ENCODE results near the gene PNPLA6. TPM values are rescaled to one million over a fixed set of nuclear protein-coding genes. Genes with fewer than 3 reads are reported as not detected.
A peak's percentile ranks its signal among the peaks of the same experiment; 100 is the strongest.

The PNPLA6 gene
- total and polyA plus RNA-seq, 5 donors from 2014 or later, result 6.6 to 106 (median 7.5) TPM

DNA sequence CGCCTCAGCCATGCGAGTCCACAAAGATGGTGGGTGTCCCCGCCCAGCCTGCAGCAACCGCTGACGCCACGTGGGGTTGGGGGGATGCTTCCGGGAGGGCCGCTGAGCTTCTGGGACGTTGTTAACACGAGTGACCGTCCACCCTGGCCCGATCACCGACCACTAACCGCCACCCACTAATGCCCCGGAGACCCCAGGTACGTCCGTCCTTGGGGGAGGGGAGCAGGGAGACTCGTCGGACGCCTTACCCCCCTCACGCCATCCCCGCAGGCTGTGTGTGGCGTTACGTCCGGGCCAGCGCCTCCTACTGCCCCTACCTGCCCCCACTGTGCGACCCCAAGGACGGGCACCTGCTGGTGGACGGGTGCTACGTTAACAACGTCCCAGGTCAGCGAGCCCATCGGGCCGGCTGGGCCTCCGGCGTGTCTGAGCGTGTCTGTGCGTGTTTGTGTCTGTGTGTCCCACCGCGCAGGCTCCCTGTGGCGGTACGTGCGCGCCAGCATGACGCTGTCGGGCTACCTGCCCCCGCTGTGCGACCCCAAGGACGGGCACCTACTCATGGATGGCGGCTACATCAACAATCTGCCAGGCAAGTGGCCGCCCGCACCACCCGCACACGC lies 21.3 kb downstream of the PNPLA6 start:
- DNase-seq (no peak), ATAC-seq (ENCODE audit: low read depth in 2 of 2) (no peak)
- H3K27me3 Mint-ChIP-seq, result no peaks in the 10 kb centered on the region
- no peak overlapping the region for H3K4me3 ChIP-seq (ENCODE audit: low read depth, low read length)
- H3K9me3 ChIP-seq (ENCODE audit: control insufficient read depth in 2 of 2, low read length in 2 of 2), result no peaks in the 10 kb centered on the region
- peaks cover 28% of the 10 kb centered on the region for H3K36me3 Mint-ChIP-seq
- peaks cover 0 to 6% (median 1%) of the 10 kb centered on the region in 4 donors for H3K4me1 Mint-ChIP-seq
- no peaks in the 10 kb centered on the region for H3K9me3 Mint-ChIP-seq
- no peaks in the 10 kb centered on the region for H3K4me1 ChIP-seq (ENCODE audit: control insufficient read depth, insufficient read depth, low read length, poor library complexity, severe bottlenecking)
- no peaks in the 10 kb centered on the region for H3K27me3 ChIP-seq (ENCODE audit: control insufficient read depth, insufficient read depth, low read length)
- peaks cover 31% of the 10 kb centered on the region for H3K36me3 ChIP-seq (ENCODE audit: control insufficient read depth, insufficient read depth, low read length)
- H3K4me3 Mint-ChIP-seq, result no peak overlapping the region
- no peak overlapping the region for H3K27ac Mint-ChIP-seq
- H3K27ac ChIP-seq (ENCODE audit: insufficient read depth, low read length, poor library complexity, severe bottlenecking), result no peak overlapping the region

DNA sequence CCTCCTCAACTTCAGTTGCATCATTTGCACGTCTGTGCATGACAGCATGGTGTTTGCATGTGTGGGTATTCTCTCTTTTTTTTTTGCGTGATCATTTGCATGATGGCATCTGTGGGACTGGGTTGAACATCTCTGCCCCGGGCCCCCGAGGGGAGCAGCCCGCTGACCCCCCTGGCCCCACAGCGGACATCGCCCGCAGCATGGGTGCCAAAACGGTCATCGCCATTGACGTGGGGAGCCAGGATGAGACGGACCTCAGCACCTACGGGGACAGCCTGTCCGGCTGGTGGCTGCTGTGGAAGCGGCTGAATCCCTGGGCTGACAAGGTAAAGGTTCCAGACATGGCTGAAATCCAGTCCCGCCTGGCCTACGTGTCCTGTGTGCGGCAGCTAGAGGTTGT lies 23.1 kb downstream of the PNPLA6 start:
- peaks cover 28% of the 10 kb centered on the region for H3K36me3 ChIP-seq (ENCODE audit: control insufficient read depth, insufficient read depth, low read length)
- Mint-ChIP-seq H3K27ac (no peak overlapping the region), H3K27me3 (no peaks in the 10 kb centered on the region)

DNA sequence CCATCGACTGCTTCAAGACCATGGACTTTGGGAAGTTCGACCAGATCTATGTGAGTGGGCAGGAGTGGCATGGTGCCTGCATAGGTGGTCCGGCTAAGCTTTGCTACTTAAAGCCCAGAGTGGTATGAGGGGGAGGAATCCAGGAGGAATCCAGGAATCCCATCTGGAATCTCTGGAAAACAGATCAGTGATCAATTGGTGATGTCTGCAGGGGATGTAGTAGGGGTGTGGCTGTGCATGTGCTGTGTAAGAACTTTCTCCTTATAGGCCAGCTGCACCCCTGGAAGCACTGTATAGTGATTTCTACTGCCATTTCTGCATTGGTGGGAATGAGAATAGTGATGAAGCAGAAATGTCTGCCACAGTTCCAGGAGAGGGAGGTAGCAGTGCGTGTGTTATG lies 23.6 kb downstream of the PNPLA6 start:
- H3K27me3 ChIP-seq (ENCODE audit: control insufficient read depth, insufficient read depth, low read length), result no peaks in the 10 kb centered on the region
- H3K9me3 ChIP-seq (ENCODE audit: control insufficient read depth in 2 of 2, low read length in 2 of 2), result no peaks in the 10 kb centered on the region
- H3K27me3 Mint-ChIP-seq, result no peaks in the 10 kb centered on the region
- H3K9me3 Mint-ChIP-seq, result peaks cover 0 to 1% (median 0%) of the 10 kb centered on the region in 7 donors
- peaks cover 27% of the 10 kb centered on the region for H3K36me3 ChIP-seq (ENCODE audit: control insufficient read depth, insufficient read depth, low read length)
- no peaks in the 10 kb centered on the region for H3K4me1 ChIP-seq (ENCODE audit: control insufficient read depth, insufficient read depth, low read length, poor library complexity, severe bottlenecking)
- H3K4me3 ChIP-seq (ENCODE audit: low read depth, low read length), result no peak overlapping the region
- H3K4me3 Mint-ChIP-seq, result no peak overlapping the region
- peaks cover 23% of the 10 kb centered on the region for H3K36me3 Mint-ChIP-seq
- no peak overlapping the region for H3K27ac ChIP-seq (ENCODE audit: insufficient read depth, low read length, poor library complexity, severe bottlenecking)
- H3K4me1 Mint-ChIP-seq, result no peaks in the 10 kb centered on the region
- no peak overlapping the region for H3K27ac Mint-ChIP-seq
- DNase-seq (no peak), ATAC-seq (ENCODE audit: low read depth in 2 of 2) (no peak)

More for the DNA sequence above, 23.1 kb downstream of the PNPLA6 start:
- no peaks in the 10 kb centered on the region for H3K4me1 ChIP-seq (ENCODE audit: control insufficient read depth, insufficient read depth, low read length, poor library complexity, severe bottlenecking)
- Mint-ChIP-seq H3K36me3 (peaks cover 24% of the 10 kb centered on the region), H3K4me3 (no peak overlapping the region), H3K9me3 (peaks cover 0 to 1% (median 0%) of the 10 kb centered on the region in 7 donors), H3K4me1 (no peaks in the 10 kb centered on the region)
- H3K27me3 ChIP-seq (ENCODE audit: control insufficient read depth, insufficient read depth, low read length), result no peaks in the 10 kb centered on the region
- H3K27ac ChIP-seq (ENCODE audit: insufficient read depth, low read length, poor library complexity, severe bottlenecking), result no peak overlapping the region
- ATAC-seq (ENCODE audit: low read depth in 2 of 2) (no peak), DNase-seq (no peak)
- no peaks in the 10 kb centered on the region for H3K9me3 ChIP-seq (ENCODE audit: control insufficient read depth in 2 of 2, low read length in 2 of 2)
- no peak overlapping the region for H3K4me3 ChIP-seq (ENCODE audit: low read depth, low read length)

DNA sequence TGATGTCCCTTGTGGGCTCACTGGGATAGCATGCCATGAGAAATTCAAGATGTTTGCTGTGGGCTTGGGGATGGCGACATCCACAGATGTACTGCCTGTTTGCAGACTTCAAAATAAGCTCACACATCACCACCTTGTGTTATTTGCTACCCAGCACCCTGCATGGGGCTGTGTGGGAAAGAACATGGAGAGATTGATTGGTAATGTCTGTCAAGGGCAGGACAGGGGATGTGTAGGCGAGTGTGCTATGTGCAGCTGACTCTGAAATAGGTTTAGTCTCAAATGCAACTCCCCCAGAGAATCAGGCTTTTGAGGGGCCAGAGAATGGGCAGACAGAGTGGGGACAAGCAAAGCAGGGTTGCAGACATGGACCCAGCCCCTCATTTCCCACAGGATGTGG lies 24.7 kb downstream of the PNPLA6 start:
- DNase-seq, result no peak
- H3K9me3 ChIP-seq (ENCODE audit: control insufficient read depth in 2 of 2, low read length in 2 of 2), result no peaks in the 10 kb centered on the region
- H3K9me3 Mint-ChIP-seq, result peaks cover 0 to 1% (median 0%) of the 10 kb centered on the region in 7 donors
- no peaks in the 10 kb centered on the region for H3K27me3 Mint-ChIP-seq
- H3K36me3 ChIP-seq (ENCODE audit: control insufficient read depth, insufficient read depth, low read length), result peaks cover 27% of the 10 kb centered on the region
- H3K27ac Mint-ChIP-seq, result peak overlapping the region in 1 of 3 donors; percentile 2
- peaks cover 23% of the 10 kb centered on the region for H3K36me3 Mint-ChIP-seq
- no peaks in the 10 kb centered on the region for H3K4me1 Mint-ChIP-seq
- no peaks in the 10 kb centered on the region for H3K4me1 ChIP-seq (ENCODE audit: control insufficient read depth, insufficient read depth, low read length, poor library complexity, severe bottlenecking)
- H3K4me3 Mint-ChIP-seq, result no peak overlapping the region
- no peak overlapping the region for H3K27ac ChIP-seq (ENCODE audit: insufficient read depth, low read length, poor library complexity, severe bottlenecking)
- no peak overlapping the region for H3K4me3 ChIP-seq (ENCODE audit: low read depth, low read length)
- no peak for ATAC-seq (ENCODE audit: low read depth in 2 of 2)
- H3K27me3 ChIP-seq (ENCODE audit: control insufficient read depth, insufficient read depth, low read length), result no peaks in the 10 kb centered on the region

DNA sequence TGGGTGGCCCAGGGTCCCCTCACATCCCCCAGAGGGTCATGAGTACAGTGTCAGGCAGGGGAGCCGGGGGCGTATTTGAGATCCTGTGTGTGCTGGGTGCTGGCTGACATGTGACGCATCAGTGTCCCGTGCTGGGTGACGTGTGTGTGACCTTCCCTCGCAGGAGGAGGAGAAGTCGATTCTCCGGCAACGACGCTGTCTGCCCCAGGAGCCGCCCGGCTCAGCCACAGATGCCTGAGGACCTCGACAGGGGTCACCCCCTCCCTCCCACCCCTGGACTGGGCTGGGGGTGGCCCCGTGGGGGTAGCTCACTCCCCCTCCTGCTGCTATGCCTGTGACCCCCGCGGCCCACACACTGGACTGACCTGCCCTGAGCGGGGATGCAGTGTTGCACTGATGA lies 25.8 kb downstream of the PNPLA6 start:
- ATAC-seq (ENCODE audit: low read depth in 2 of 2) (no peak), DNase-seq (no peak)
- Mint-ChIP-seq H3K4me3 (no peak overlapping the region), H3K36me3 (peaks cover 21% of the 10 kb centered on the region), H3K27me3 (no peaks in the 10 kb centered on the region), H3K9me3 (peaks cover 0 to 1% (median 0%) of the 10 kb centered on the region in 7 donors), H3K4me1 (no peaks in the 10 kb centered on the region), H3K27ac (no peak overlapping the region)
- no peaks in the 10 kb centered on the region for H3K9me3 ChIP-seq (ENCODE audit: control insufficient read depth in 2 of 2, low read length in 2 of 2)
- no peaks in the 10 kb centered on the region for H3K4me1 ChIP-seq (ENCODE audit: control insufficient read depth, insufficient read depth, low read length, poor library complexity, severe bottlenecking)
- no peaks in the 10 kb centered on the region for H3K27me3 ChIP-seq (ENCODE audit: control insufficient read depth, insufficient read depth, low read length)
- H3K4me3 ChIP-seq (ENCODE audit: low read depth, low read length), result no peak overlapping the region
- H3K27ac ChIP-seq (ENCODE audit: insufficient read depth, low read length, poor library complexity, severe bottlenecking), result no peak overlapping the region
- H3K36me3 ChIP-seq (ENCODE audit: control insufficient read depth, insufficient read depth, low read length), result peaks cover 24% of the 10 kb centered on the region

DNA sequence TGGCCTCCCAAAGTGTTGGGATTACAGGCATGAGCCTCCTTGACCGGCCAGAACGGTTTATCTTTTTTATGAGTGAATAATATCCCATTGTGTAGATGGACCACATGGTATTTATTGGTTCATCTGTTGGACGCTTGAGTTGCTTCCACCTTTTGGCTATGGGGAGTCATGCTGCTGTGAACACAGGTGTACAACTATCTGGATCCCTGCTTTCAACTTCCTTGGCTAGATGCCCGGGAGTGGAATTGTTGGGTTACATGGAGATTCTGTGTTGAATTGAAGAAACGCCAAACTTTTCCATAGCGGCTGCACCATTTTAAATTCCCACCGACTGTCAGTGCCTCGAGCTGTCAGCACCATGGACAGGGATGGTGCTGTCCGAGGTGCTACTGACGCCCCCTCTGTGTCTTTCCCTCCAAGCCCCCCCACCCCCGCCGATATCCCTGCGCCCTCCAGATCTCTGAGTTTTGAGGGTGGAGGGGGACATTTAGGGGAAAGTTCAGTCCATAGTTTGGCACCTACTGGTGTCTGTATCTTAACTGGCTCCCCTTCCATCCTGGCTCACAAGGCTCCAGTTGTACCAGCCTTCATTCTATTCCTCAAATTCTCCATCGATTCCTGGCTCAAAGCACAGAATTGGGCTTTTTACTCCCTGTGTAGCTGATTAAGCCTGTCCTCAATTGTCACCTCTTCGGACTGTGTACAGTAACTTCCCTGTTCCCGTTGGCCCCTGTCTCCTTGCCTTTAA lies 27.3 kb downstream of the PNPLA6 start:
- H3K9me3 ChIP-seq (ENCODE audit: control insufficient read depth in 2 of 2, low read length in 2 of 2), result no peaks in the 10 kb centered on the region
- Mint-ChIP-seq H3K36me3 (peaks cover 18% of the 10 kb centered on the region), H3K4me3 (no peak overlapping the region), H3K4me1 (no peaks in the 10 kb centered on the region), H3K27me3 (no peaks in the 10 kb centered on the region), H3K9me3 (peaks cover 0 to 1% (median 0%) of the 10 kb centered on the region in 7 donors), H3K27ac (no peak overlapping the region)
- H3K27me3 ChIP-seq (ENCODE audit: control insufficient read depth, insufficient read depth, low read length), result no peaks in the 10 kb centered on the region
- ATAC-seq (ENCODE audit: low read depth in 2 of 2), result no peak
- no peak overlapping the region for H3K27ac ChIP-seq (ENCODE audit: insufficient read depth, low read length, poor library complexity, severe bottlenecking)
- peaks cover 12% of the 10 kb centered on the region for H3K36me3 ChIP-seq (ENCODE audit: control insufficient read depth, insufficient read depth, low read length)
- H3K4me3 ChIP-seq (ENCODE audit: low read depth, low read length), result no peak overlapping the region
- H3K4me1 ChIP-seq (ENCODE audit: control insufficient read depth, insufficient read depth, low read length, poor library complexity, severe bottlenecking), result no peaks in the 10 kb centered on the region
- DNase-seq, result no peak

DNA sequence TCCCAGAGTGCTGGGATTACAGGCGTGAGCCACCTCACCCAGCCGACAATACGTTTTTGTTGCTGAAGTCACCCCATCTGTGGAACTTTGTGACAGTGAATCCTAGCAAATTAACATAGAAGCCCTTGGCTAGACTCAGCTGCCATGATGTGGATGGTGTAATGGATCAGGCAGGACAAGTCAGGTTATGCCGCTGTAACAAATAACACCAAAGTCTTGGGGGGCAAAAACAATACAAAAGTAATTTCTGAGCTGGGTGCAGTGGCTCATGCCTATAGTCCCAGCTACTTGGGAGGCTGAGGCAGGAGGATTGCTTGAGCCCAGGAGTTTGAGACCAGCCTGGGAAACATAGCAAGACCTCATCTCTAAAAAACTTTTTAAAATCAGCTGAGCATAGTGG lies 29.3 kb downstream of the PNPLA6 start:
- Histone ChIP-seq H3K4me3 (ENCODE audit: low read depth, low read length) (no peak overlapping the region), H3K4me1 (ENCODE audit: control insufficient read depth, insufficient read depth, low read length, poor library complexity, severe bottlenecking) (no peaks in the 10 kb centered on the region), H3K27ac (ENCODE audit: insufficient read depth, low read length, poor library complexity, severe bottlenecking) (no peak overlapping the region), H3K36me3 (ENCODE audit: control insufficient read depth, insufficient read depth, low read length) (no peaks in the 10 kb centered on the region), H3K27me3 (ENCODE audit: control insufficient read depth, insufficient read depth, low read length) (no peaks in the 10 kb centered on the region), H3K9me3 (ENCODE audit: control insufficient read depth in 2 of 2, low read length in 2 of 2) (no peaks in the 10 kb centered on the region)
- ATAC-seq (ENCODE audit: low read depth in 2 of 2), result no peak
- Mint-ChIP-seq H3K4me3 (no peak overlapping the region), H3K27ac (no peak overlapping the region), H3K9me3 (peaks cover 0 to 1% (median 0%) of the 10 kb centered on the region in 7 donors), H3K36me3 (peaks cover 5% of the 10 kb centered on the region), H3K4me1 (peaks cover 0 to 6% (median 1%) of the 10 kb centered on the region in 4 donors), H3K27me3 (no peaks in the 10 kb centered on the region)
- no peak for DNase-seq

DNA sequence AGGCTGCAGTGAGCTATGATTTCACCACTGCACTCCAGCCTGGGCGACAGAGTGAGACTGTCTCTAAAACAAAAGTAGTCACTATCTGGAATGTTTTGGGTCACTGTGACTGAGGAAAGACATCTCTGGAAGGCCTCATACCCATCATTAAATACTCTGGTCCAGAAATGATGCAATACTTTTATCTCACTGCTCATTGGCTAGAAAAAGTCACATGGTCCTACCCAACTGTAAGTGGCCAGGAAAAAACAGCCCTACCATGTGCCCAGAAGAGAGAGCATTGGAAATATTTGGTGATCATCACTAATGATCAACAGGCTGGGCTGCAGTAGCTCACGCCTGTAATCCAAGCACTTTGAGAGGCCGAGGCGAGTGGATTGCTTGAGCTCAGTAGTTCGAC lies 29.8 kb downstream of the PNPLA6 start:
- no peak overlapping the region for H3K27ac ChIP-seq (ENCODE audit: insufficient read depth, low read length, poor library complexity, severe bottlenecking)
- ATAC-seq (ENCODE audit: low read depth in 2 of 2) (no peak), DNase-seq (no peak)
- no peaks in the 10 kb centered on the region for H3K27me3 ChIP-seq (ENCODE audit: control insufficient read depth, insufficient read depth, low read length)
- no peaks in the 10 kb centered on the region for H3K9me3 ChIP-seq (ENCODE audit: control insufficient read depth in 2 of 2, low read length in 2 of 2)
- no peak overlapping the region for H3K4me3 ChIP-seq (ENCODE audit: low read depth, low read length)
- Mint-ChIP-seq H3K4me3 (no peak overlapping the region), H3K36me3 (peaks cover 2% of the 10 kb centered on the region), H3K27me3 (no peaks in the 10 kb centered on the region), H3K4me1 (peaks cover 0 to 6% (median 1%) of the 10 kb centered on the region in 4 donors), H3K9me3 (peaks cover 0 to 1% (median 0%) of the 10 kb centered on the region in 7 donors), H3K27ac (no peak overlapping the region)
- H3K4me1 ChIP-seq (ENCODE audit: control insufficient read depth, insufficient read depth, low read length, poor library complexity, severe bottlenecking), result no peaks in the 10 kb centered on the region
- no peaks in the 10 kb centered on the region for H3K36me3 ChIP-seq (ENCODE audit: control insufficient read depth, insufficient read depth, low read length)
